Measurements from ENCODE around the gene E2F4. TPM values are rescaled to one million over a fixed set of nuclear protein-coding genes. Genes with fewer than 3 reads are reported as not detected.

E2F4 gene
- total RNA-seq, 1 experiment from 2014 or later, result 96.0 TPM

DNA sequence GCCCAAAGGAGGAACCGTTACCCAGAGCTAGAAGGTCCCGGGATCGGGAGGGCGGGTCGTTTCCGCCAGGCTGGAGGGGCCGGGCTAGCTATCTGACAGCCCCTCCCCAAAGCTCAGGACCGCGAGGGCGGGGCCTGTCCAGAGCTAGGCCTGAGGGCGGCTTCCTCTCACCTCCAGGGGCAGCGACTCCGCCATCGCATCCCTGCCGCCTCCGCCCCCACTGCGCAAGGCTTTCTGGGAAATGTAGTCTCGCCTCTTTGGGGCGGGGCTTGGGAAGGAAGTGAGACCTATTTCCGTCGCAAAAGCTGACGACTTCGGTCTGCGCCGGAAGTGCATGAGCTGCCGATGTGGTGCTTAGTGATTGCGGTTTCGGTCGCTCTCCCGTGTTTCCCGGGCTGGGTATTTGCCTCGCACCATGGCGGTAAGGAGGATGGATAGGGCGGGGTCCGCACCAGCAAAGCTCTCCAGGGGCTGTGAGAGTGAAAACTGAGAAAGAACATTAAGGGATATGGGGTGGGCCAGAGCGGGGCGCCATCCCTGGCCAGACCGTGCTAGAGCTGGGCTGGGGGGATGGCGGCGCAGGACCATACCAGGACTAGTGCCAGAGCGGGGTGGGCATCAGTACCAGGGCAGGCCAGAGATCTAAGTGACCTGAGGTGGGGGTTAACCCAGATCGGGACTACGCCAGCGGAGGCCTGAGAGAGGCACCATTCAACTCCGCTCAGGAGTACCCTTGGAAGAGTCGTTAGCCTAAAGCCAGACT, 35.0 kb downstream of the E2F4 start, which contains the start of gene TMEM208:
TSS of gene TMEM208 (plus strand) at position 327 of the 763 bp plus-strand sequence. CDS start at position 416, 89 bp downstream.
- H3K27ac ChIP-seq (ENCODE audit: low read depth, low read length, poor library complexity, severe bottlenecking), result peak within 1 kb of the TSS; percentile 60
- H3K4me3 ChIP-seq (ENCODE audit: low read depth, low read length, poor library complexity, severe bottlenecking), result peak within 1 kb of the TSS; percentile 89
- no peaks in the 10 kb centered on the region for H3K9me3 ChIP-seq (ENCODE audit: low read depth, low read length, poor library complexity, severe bottlenecking)
- ChIA-PET POLR2A (ENCODE audit: low non-redundant PET) (interaction anchor here (0.6 kb wide), 1 partner anchor 54 kb away, joined by 3 read pairs; no protein-coding TSS in a partner anchor), CTCF (interaction anchor here (0.6 to 1.4 kb wide), 3 partner anchors 19 to 209 kb away, joined by 3 to 4 read pairs (median 3); no protein-coding TSS in a partner anchor)
- H3K4me1 ChIP-seq (ENCODE audit: insufficient read depth, low read length, poor library complexity, severe bottlenecking), result peaks cover 17% of the 10 kb centered on the region
- no peak for TF ChIP-seq EZH2 (IDR thresholded peaks at IDR 0.05; ENCODE audit: borderline replicate concordance, low read depth, low read length, poor library complexity, severe bottlenecking)
- TF ChIP-seq, protein P1, sequence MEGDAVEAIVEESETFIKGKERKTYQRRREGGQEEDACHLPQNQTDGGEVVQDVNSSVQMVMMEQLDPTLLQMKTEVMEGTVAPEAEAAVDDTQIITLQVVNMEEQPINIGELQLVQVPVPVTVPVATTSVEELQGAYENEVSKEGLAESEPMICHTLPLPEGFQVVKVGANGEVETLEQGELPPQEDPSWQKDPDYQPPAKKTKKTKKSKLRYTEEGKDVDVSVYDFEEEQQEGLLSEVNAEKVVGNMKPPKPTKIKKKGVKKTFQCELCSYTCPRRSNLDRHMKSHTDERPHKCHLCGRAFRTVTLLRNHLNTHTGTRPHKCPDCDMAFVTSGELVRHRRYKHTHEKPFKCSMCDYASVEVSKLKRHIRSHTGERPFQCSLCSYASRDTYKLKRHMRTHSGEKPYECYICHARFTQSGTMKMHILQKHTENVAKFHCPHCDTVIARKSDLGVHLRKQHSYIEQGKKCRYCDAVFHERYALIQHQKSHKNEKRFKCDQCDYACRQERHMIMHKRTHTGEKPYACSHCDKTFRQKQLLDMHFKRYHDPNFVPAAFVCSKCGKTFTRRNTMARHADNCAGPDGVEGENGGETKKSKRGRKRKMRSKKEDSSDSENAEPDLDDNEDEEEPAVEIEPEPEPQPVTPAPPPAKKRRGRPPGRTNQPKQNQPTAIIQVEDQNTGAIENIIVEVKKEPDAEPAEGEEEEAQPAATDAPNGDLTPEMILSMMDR (conservative IDR thresholded peaks at IDR 0.05; ENCODE audit: low read depth, low read length), result peak; percentile 30; the same call in 1 of the 2 replicates
- H3K36me3 ChIP-seq (ENCODE audit: insufficient read depth, low read length, poor library complexity, severe bottlenecking), result peaks cover 39% of the 10 kb centered on the region
- no peaks in the 10 kb centered on the region for H3K27me3 ChIP-seq (replicated peaks; ENCODE audit: insufficient read depth, low read depth, low read length, poor library complexity)
- peak; percentile 99 for DNase-seq (ENCODE audit: low spot score)
- BruUV-seq (replicated peaks), result no TSS peak
- intact Hi-C loops (cut with micrococcal nuclease; ENCODE audit: unreplicated experiment), result loop anchor here (2.0 kb wide), 1 partner anchor 66 kb away; no protein-coding TSS in a partner anchor

DNA sequence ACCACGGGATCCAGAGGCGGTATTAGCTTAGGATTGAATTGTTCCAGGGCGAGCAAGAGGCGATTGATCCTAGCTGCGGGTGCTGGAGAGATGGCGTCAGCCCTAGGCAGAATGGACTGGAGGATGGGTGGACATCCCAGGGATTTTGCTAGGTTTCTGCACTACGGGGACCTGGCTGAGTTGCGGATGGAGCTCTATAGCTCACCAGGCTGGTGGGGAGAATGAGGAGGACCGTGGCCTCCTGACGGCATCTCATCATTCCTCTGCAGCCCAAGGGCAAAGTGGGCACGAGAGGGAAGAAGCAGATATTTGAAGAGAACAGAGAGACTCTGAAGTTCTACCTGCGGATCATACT, 35.6 kb downstream of the E2F4 start:
- intact Hi-C loops (cut with micrococcal nuclease; ENCODE audit: unreplicated experiment), result loop anchor here (2.0 kb wide), 1 partner anchor 67 kb away; no protein-coding TSS in a partner anchor
- H3K4me1 ChIP-seq (ENCODE audit: insufficient read depth, low read length, poor library complexity, severe bottlenecking), result peaks cover 17% of the 10 kb centered on the region
- peaks cover 43% of the 10 kb centered on the region for H3K36me3 ChIP-seq (ENCODE audit: insufficient read depth, low read length, poor library complexity, severe bottlenecking)
- no peaks in the 10 kb centered on the region for H3K27me3 ChIP-seq (replicated peaks; ENCODE audit: insufficient read depth, low read depth, low read length, poor library complexity)
- ChIA-PET CTCF (interaction anchor here (0.6 to 1.4 kb wide), 2 partner anchors 20 to 209 kb away, joined by 3 to 4 read pairs; no protein-coding TSS in a partner anchor), POLR2A (ENCODE audit: low non-redundant PET) (no interaction called here)
- H3K27ac ChIP-seq (ENCODE audit: low read depth, low read length, poor library complexity, severe bottlenecking), result peak overlapping the region; percentile 60
- H3K9me3 ChIP-seq (ENCODE audit: low read depth, low read length, poor library complexity, severe bottlenecking), result no peaks in the 10 kb centered on the region
- H3K4me3 ChIP-seq (ENCODE audit: low read depth, low read length, poor library complexity, severe bottlenecking), result peak overlapping the region; percentile 89
- no peak for DNase-seq (ENCODE audit: low spot score)
- no TSS peak for BruUV-seq (replicated peaks)
- TF ChIP-seq, protein P1 (conservative IDR thresholded peaks at IDR 0.05; ENCODE audit: low read depth, low read length), result no peak
- no peak for TF ChIP-seq EZH2 (IDR thresholded peaks at IDR 0.05; ENCODE audit: borderline replicate concordance, low read depth, low read length, poor library complexity, severe bottlenecking)

- CTCF ChIA-PET, result no interaction called here
- no TSS peak for BruUV-seq (replicated peaks)
- DNase-seq (ENCODE audit: low spot score), result no peak
- Histone ChIP-seq H3K4me1 (ENCODE audit: insufficient read depth, low read length, poor library complexity, severe bottlenecking) (peaks cover 17% of the 10 kb centered on the region), H3K27me3 (replicated peaks; ENCODE audit: insufficient read depth, low read depth, low read length, poor library complexity) (no peaks in the 10 kb centered on the region), H3K36me3 (ENCODE audit: insufficient read depth, low read length, poor library complexity, severe bottlenecking) (peaks cover 47% of the 10 kb centered on the region), H3K4me3 (ENCODE audit: low read depth, low read length, poor library complexity, severe bottlenecking) (peak overlapping the region; percentile 89), H3K27ac (ENCODE audit: low read depth, low read length, poor library complexity, severe bottlenecking) (no peak overlapping the region), H3K9me3 (ENCODE audit: low read depth, low read length, poor library complexity, severe bottlenecking) (no peaks in the 10 kb centered on the region)
- POLR2A ChIA-PET (ENCODE audit: low non-redundant PET), result no interaction called here
- intact Hi-C loops (cut with micrococcal nuclease; ENCODE audit: unreplicated experiment), result no loop called here
- TF ChIP-seq, protein P1 (conservative IDR thresholded peaks at IDR 0.05; ENCODE audit: low read depth, low read length), result no peak
Observed at GRCh38 chr16:67228034-67228785, 36.3 kb downstream of the E2F4 start.

Measured in A673 (cell line).